ENCODE measurements around the gene INPP4A. TPM values are rescaled to one million over a fixed set of nuclear protein-coding genes. Genes with fewer than 3 reads are reported as not detected.

The INPP4A gene
- total and polyA plus RNA-seq, 2 of the 13 experiments (the other 11 are each of a cell fraction or from before 2014, with no cell fraction given), result 10.1 to 10.9 TPM

DNA sequence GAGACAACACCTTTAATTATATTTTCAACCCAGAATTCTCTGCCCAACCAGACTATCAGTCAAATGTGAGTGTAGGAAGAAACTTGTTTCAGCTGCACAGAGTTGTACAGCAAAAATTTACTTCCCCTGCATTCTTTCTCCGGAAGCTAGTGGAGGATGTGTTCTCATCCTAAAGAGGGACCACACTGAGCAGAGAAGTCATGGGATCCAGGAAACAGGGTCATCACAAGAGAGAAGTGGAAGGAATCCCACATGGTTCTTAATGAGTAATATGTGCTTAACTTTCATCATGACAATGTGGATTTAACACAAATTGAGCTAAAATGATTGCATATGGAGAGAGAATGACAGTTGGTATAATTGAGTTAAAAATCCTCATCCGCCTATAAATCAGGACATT is 78.2 kb downstream of the INPP4A start (continued):
- TF ChIP-seq GLI4 (CRISPR knock-in tag; IDR thresholded peaks at IDR 0.05; ENCODE audit: borderline replicate concordance) (no peak), ZBTB40 (IDR thresholded peaks at IDR 0.05) (no peak), ZBTB40 (CRISPR knock-in tag; IDR thresholded peaks at IDR 0.05) (no peak), ZNF772 (CRISPR knock-in tag; IDR thresholded peaks at IDR 0.05) (no peak), ZNF350 (CRISPR knock-in tag; IDR thresholded peaks at IDR 0.05; ENCODE audit: borderline replicate concordance, low read depth) (no peak)
- TF ChIP-seq, protein P1, sequence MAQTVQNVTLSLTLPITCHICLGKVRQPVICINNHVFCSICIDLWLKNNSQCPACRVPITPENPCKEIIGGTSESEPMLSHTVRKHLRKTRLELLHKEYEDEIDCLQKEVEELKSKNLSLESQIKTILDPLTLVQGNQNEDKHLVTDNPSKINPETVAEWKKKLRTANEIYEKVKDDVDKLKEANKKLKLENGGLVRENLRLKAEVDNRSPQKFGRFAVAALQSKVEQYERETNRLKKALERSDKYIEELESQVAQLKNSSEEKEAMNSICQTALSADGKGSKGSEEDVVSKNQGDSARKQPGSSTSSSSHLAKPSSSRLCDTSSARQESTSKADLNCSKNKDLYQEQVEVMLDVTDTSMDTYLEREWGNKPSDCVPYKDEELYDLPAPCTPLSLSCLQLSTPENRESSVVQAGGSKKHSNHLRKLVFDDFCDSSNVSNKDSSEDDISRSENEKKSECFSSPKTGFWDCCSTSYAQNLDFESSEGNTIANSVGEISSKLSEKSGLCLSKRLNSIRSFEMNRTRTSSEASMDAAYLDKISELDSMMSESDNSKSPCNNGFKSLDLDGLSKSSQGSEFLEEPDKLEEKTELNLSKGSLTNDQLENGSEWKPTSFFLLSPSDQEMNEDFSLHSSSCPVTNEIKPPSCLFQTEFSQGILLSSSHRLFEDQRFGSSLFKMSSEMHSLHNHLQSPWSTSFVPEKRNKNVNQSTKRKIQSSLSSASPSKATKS (CRISPR knock-in tag; IDR thresholded peaks at IDR 0.05), result no peak
